Tongue (tissue), 2 donors: Measurements from ENCODE around the gene MAMLD1. TPM values are rescaled to one million over a fixed set of nuclear protein-coding genes. Genes with fewer than 3 reads are reported as not detected.

ENCODE experiments used
- DNase-seq: peaks from one replicate; pipeline ENCODE4 v3.0.0-alpha.2; 2015
- total RNA-seq: library from RNA; depleted of rRNA; stranded (reverse); fragments of >200 nt; gene quantifications from one replicate; pipeline ENCODE4 v1.2.3, GENCODE V29; 2014

MAMLD1 gene
- total RNA-seq, 1 donor from 2014 or later: 3.5 TPM

GRCh38 chrX:150503898-150504219 lies 140.7 kb downstream of the MAMLD1 start:
- no peak for DNase-seq

GRCh38 chrX:150504397-150505182 lies 141.5 kb downstream of the MAMLD1 start:
- peak; percentile 74 for DNase-seq

- DNase-seq: no peak
Measured at GRCh38 chrX:150506020-150506419, 142.9 kb downstream of the MAMLD1 start.

- DNase-seq: no peak
Measured at GRCh38 chrX:150506486-150506885, 143.4 kb downstream of the MAMLD1 start.

GRCh38 chrX:150507251-150507856 lies 144.2 kb downstream of the MAMLD1 start:
- DNase-seq: no peak

GRCh38 chrX:150508018-150508417 lies 144.9 kb downstream of the MAMLD1 start:
- DNase-seq: no peak

- peak; percentile 83 for DNase-seq
Measured at GRCh38 chrX:150508451-150509367, 145.6 kb downstream of the MAMLD1 start.

GRCh38 chrX:150509703-150510102 lies 146.6 kb downstream of the MAMLD1 start:
- DNase-seq: no peak

GRCh38 chrX:150512461-150512901 lies 149.4 kb downstream of the MAMLD1 start:
- DNase-seq: no peak

- no peak for DNase-seq
Measured at GRCh38 chrX:150513544-150513943, 150.4 kb downstream of the MAMLD1 start.

GRCh38 chrX:150514462-150514861 lies 151.3 kb downstream of the MAMLD1 start:
- DNase-seq: no peak

GRCh38 chrX:150515801-150516200 lies 152.7 kb downstream of the MAMLD1 start:
- DNase-seq: no peak

GRCh38 chrX:150517303-150517910 lies 154.3 kb downstream of the MAMLD1 start:
- no peak for DNase-seq

GRCh38 chrX:150522494-150522893 lies 159.4 kb downstream of the MAMLD1 start:
- DNase-seq: no peak

GRCh38 chrX:150525061-150525919 lies 162.2 kb downstream of the MAMLD1 start:
- no peak for DNase-seq

GRCh38 chrX:150526692-150527091 lies 163.6 kb downstream of the MAMLD1 start:
- DNase-seq: no peak

GRCh38 chrX:150527108-150527507 lies 164.0 kb downstream of the MAMLD1 start:
- no peak for DNase-seq

- no peak for DNase-seq
Measured at GRCh38 chrX:150529587-150529986, 166.5 kb downstream of the MAMLD1 start.

GRCh38 chrX:150530821-150531220 lies 167.7 kb downstream of the MAMLD1 start:
- no peak for DNase-seq

GRCh38 chrX:150531467-150531866 lies 168.3 kb downstream of the MAMLD1 start:
- no peak for DNase-seq

GRCh38 chrX:150533863-150534262 lies 170.7 kb downstream of the MAMLD1 start:
- DNase-seq: no peak
